GM12878 (cell line): ENCODE measurements around the gene TRAK2. TPM values are rescaled to one million over a fixed set of nuclear protein-coding genes. Genes with fewer than 3 reads are reported as not detected.

Experiments
- ATAC-seq: fragments of 200-7000 bp; cut with Tn5 transposase; 3 replicates; pipeline ENCODE4 v1.9.1; 2020; ENCODE audit warnings: mild to moderate bottlenecking, moderate library complexity
- BruUV-seq: library from RNA; stranded (reverse); fragments of 400-500 nt; replicated peaks from 2 replicates; lab custom pipeline; 2021; lab: Mats Ljungman, UMichigan
- CTCF ChIA-PET: fragments of 300-600 bp; sonication (Branson Sonifier 250); formaldehyde crosslinking; extraction: SDS; loops from one replicate; lab custom pipeline; 2021; ENCODE audit warnings: inconsistent platforms; lab: Yijun Ruan, JAX
- POLR2A ChIA-PET: fragments of 350-600 bp; formaldehyde crosslinking; extraction: SDS; loops from one replicate; lab custom pipeline; 2021; ENCODE audit warnings: inconsistent platforms; lab: Charles Lee
- RAD21 ChIA-PET: fragments of 300-600 bp; sonication (Branson Sonifier 250); formaldehyde crosslinking; loops from one replicate; lab custom pipeline; 2023; ENCODE audit warnings: antibody characterized with exemption; ENCODE audit not compliant: unreplicated experiment; lab: Charles Lee
- SMC1A ChIA-PET: fragments of 300-600 bp; sonication (Branson Sonifier 250); formaldehyde crosslinking; loops from one replicate; lab custom pipeline; 2023; ENCODE audit not compliant: unreplicated experiment, uncharacterized antibody; lab: Charles Lee
- DNase-seq: peaks from one replicate; pipeline ENCODE4 v3.0.0-alpha.2; 2011; ENCODE audit warnings: low read depth, low spot score
- FAIRE-seq: peaks from 3 replicates; lab custom pipeline; 2011; peaks lifted over from hg19 to GRCh38; lab: Jason Lieb, UNC
- H2AFZ ChIP-seq: 2 replicates; pipeline ENCODE4 v1.6.0; 2011; ENCODE audit warnings: low read depth, low read length, control low read depth; ENCODE audit not compliant: control insufficient read depth
- H3K27ac ChIP-seq: 2 replicates; pipeline ENCODE4 v1.5.1; 2011; ENCODE audit warnings: control low read depth; ENCODE audit not compliant: control insufficient read depth, insufficient read depth
- H3K27me3 ChIP-seq, 2 experiments: replicated peaks in 1 of 2; 2 replicates each; pipeline versions ENCODE4 v1.6.0 to v1.6.1; 2011; ENCODE audit warnings: low read length in 1 of 2; ENCODE audit not compliant: control insufficient read depth in 2 of 2, insufficient read depth in 2 of 2
- H3K36me3 ChIP-seq, 2 experiments: 2 replicates each; pipeline ENCODE4 v1.5.1; 2011; ENCODE audit warnings: low read length in 1 of 2; ENCODE audit not compliant: control insufficient read depth in 2 of 2, insufficient read depth in 2 of 2
- H3K4me1 ChIP-seq: 2 replicates; pipeline ENCODE4 v1.6.1; 2011; ENCODE audit warnings: mild to moderate bottlenecking, low read length, moderate library complexity, mixed read lengths; ENCODE audit not compliant: control insufficient read depth, insufficient read depth
- H3K4me2 ChIP-seq: 2 replicates; pipeline ENCODE4 v1.6.0; 2011; ENCODE audit warnings: control low read depth; ENCODE audit not compliant: control insufficient read depth, insufficient read depth
- H3K4me3 ChIP-seq: fragments of 200-600 bp; sonication (generic); 2 replicates; pipeline ENCODE4 v1.5.1; 2016
- H3K79me2 ChIP-seq: 2 replicates; pipeline ENCODE4 v1.6.0; 2011; ENCODE audit warnings: low read length; ENCODE audit not compliant: control insufficient read depth, insufficient read depth
- H3K9ac ChIP-seq: 2 replicates; pipeline ENCODE4 v1.8.0; 2011; ENCODE audit warnings: low read length, control low read depth, mixed read lengths; ENCODE audit not compliant: control insufficient read depth, insufficient read depth
- H3K9me3 ChIP-seq: replicated peaks from 3 replicates; pipeline ENCODE4 v1.5.1; 2011; ENCODE audit warnings: mild to moderate bottlenecking, low read length; ENCODE audit not compliant: control insufficient read depth, insufficient read depth
- H4K20me1 ChIP-seq: 2 replicates; pipeline ENCODE4 v1.6.0; 2011; ENCODE audit not compliant: control insufficient read depth, insufficient read depth
- CEBPZ ChIP-seq: fragments of 150-350 bp; IDR thresholded peaks from 2 replicates; pipeline ENCODE4 v1.6.1; 2016; ENCODE audit warnings: low read depth, low read length
- CREM ChIP-seq: IDR thresholded peaks from 2 replicates; pipeline ENCODE4 v1.6.1; 2014; ENCODE audit warnings: antibody characterized with exemption, low read depth
- E2F8 ChIP-seq: fragments of 450-650 bp; IDR thresholded peaks from 2 replicates; pipeline ENCODE4 v1.6.1; 2018; ENCODE audit warnings: mild to moderate bottlenecking, low read depth, moderate library complexity; ENCODE audit not compliant: partially characterized antibody
- EP300 ChIP-seq, 2 experiments: fragments of 150-350 bp in 1 of 2; IDR thresholded peaks; 2 replicates each; pipeline ENCODE4 v1.6.1; 2011 to 2012; ENCODE audit warnings: low read depth in 2 of 2, low read length in 2 of 2, borderline replicate concordance in 1 of 2, improper control_type of control experiment in 1 of 2, inconsistent platforms in 1 of 2; ENCODE audit not compliant: control insufficient read depth in 1 of 2
- MAX ChIP-seq: IDR thresholded peaks from 2 replicates; pipeline ENCODE4 v1.6.1; 2012; ENCODE audit warnings: low read depth, low read length, improper control_type of control experiment
- MYC ChIP-seq: IDR thresholded peaks from 2 replicates; pipeline ENCODE4 v1.6.1; 2011; ENCODE audit warnings: mild to moderate bottlenecking, low read length, moderate library complexity, inconsistent platforms; ENCODE audit not compliant: insufficient read depth, insufficient replicate concordance, insufficient read length, severe bottlenecking
- YY1 ChIP-seq: IDR thresholded peaks from 2 replicates; pipeline ENCODE4 v1.6.1; 2011; ENCODE audit warnings: low read depth, mild to moderate bottlenecking, low read length
- ZNF217 ChIP-seq: fragments of 450-650 bp; IDR thresholded peaks from 2 replicates; pipeline ENCODE4 v1.6.1; 2017; ENCODE audit warnings: antibody characterized with exemption, mild to moderate bottlenecking
- WGBS: methylation state at CpG from one replicate; pipeline ENCODE4 v1.1.6; 2016; ENCODE audit warnings: low lambda C conversion rate; ENCODE audit not compliant: insufficient replicate concordance, insufficient coverage; ENCODE audit errors: missing lambda C conversion rate; 5-methylcytosine and 5-hydroxymethylcytosine counted together
- in situ Hi-C: fragments of 300-500 bp; cut with MboI; formaldehyde crosslinking; loops from 9 replicates; pipeline ENCODE4 v1.14.3; 2018; ENCODE audit warnings: mixed read lengths
- intact Hi-C: fragments of 100-400 bp; cut with micrococcal nuclease; formaldehyde crosslinking; loops from one replicate; pipeline ENCODE4 v1.14.2; 2022; ENCODE audit not compliant: unreplicated experiment
- polyA plus RNA-seq, 11 experiments: library from polyadenylated mRNA; depleted of rRNA in 4 of 11; unstranded in 6 of 11; stranded (reverse) in 5 of 11; fragments of >200 nt; fragmentation: Nextera tagmentation in 4 of 11; fragmentation: Illumina TruSeq in 1 of 11; extraction: Ambion mirVana in 4 of 11; extraction: Trizol in 1 of 11; gene quantifications; 1 replicate in 1 of 11; 2 replicates in 10 of 11; pipeline versions ENCODE4 v1.2.1 to v1.2.3, GENCODE V29; 2011 to 2016; ENCODE audit warnings: inconsistent platforms in 2 of 11, missing spikeins in 2 of 11, low read depth in 1 of 11
- total RNA-seq, 4 experiments: library from RNA; depleted of rRNA in 3 of 4; stranded (reverse); fragments of >200 nt in 3 of 4; fragmentation: Illumina TruSeq in 1 of 4; extraction: Trizol in 1 of 4; gene quantifications; 2 replicates each; pipeline versions ENCODE4 v1.2.1 to v1.2.3, GENCODE V29; 2013 to 2021

Gene TRAK2
- total and polyA plus RNA-seq, 10 of the 15 experiments (the other 5 are each of a cell fraction or from before 2014, with no cell fraction given): 5.2 to 20.0 (median 11.8) TPM

- DNase-seq: no peak
- no peaks in the 10 kb centered on the region for H3K79me2 ChIP-seq
- no peak for ATAC-seq
- 65% methylated on average over 3 of the region's 3 CpGs for WGBS
- H3K4me1 ChIP-seq: no peaks in the 10 kb centered on the region
- no peak overlapping the region for H2AFZ ChIP-seq
- BruUV-seq: no TSS peak
- H3K27ac ChIP-seq: no peak overlapping the region
- H3K36me3 ChIP-seq: peaks cover 0 to 3% of the 10 kb centered on the region in 2 experiments; a peak in 1 of 4 replicates
- ChIA-PET SMC1A (interaction anchor here (0.6 to 2.8 kb wide), 4 partner anchors 8 to 589 kb away, joined by 3 to 10 read pairs (median 4); no protein-coding TSS in a partner anchor), POLR2A (interaction anchor here (1.6 kb wide), 1 partner anchor 41 kb away, joined by 3 read pairs; no protein-coding TSS in a partner anchor), RAD21 (interaction anchor here (0.6 kb wide), 1 partner anchor 259 kb away, joined by 5 read pairs; no protein-coding TSS in a partner anchor), CTCF (interaction anchor here (1.3 to 1.6 kb wide), 2 partner anchors 22 to 24 kb away, joined by 3 read pairs; no protein-coding TSS in a partner anchor)
- H3K27me3 ChIP-seq: no peaks in the 10 kb centered on the region
- no peak for TF ChIP-seq MAX
- no peak for TF ChIP-seq EP300 (IDR thresholded peaks at IDR 0.05; ENCODE audit: borderline replicate concordance in 1 of 2, control insufficient read depth in 1 of 2, low read depth in 2 of 2, low read length in 2 of 2)
- TF ChIP-seq CREM: no peak
- no peak for TF ChIP-seq YY1
- TF ChIP-seq ZNF217: no peak
- TF ChIP-seq E2F8: no peak
- no peak for TF ChIP-seq CEBPZ
- TF ChIP-seq MYC: no peak
- no peak overlapping the region for H3K9ac ChIP-seq
- no peak for FAIRE-seq
- intact Hi-C loops (no loop called here), in situ Hi-C loops (no loop called here)
- no peaks in the 10 kb centered on the region for H4K20me1 ChIP-seq
- H3K4me3 ChIP-seq: no peak overlapping the region
- no peaks in the 10 kb centered on the region for H3K9me3 ChIP-seq
- no peak overlapping the region for H3K4me2 ChIP-seq
These were observed 45.1 kb downstream of the TRAK2 start for GRCh38 chr2:201406077-201406662.
